C4-2B (cell line): Measurements from ENCODE around the gene RAPGEF6.
"Not testable (repeated sequence)": the region's sequence is repeated elsewhere in the genome, so short reads cannot be mapped to it uniquely, and the experiment has no call there.

Experiments used
- H3K27ac ChIP-seq: fragments of 450-650 bp; 2 replicates; pipeline ENCODE4 v1.5.1; 2017
- ZFX ChIP-seq: fragments of 450-650 bp; IDR thresholded peaks from 2 replicates; pipeline ENCODE4 v1.6.1; 2017
- TF ChIP-seq, protein P1 (sequence below): fragments of 450-650 bp; conservative IDR thresholded peaks from 2 replicates; pipeline ENCODE4 v1.5.1; 2017; ENCODE audit warnings: mild to moderate bottlenecking

RAPGEF6 gene, protein sequence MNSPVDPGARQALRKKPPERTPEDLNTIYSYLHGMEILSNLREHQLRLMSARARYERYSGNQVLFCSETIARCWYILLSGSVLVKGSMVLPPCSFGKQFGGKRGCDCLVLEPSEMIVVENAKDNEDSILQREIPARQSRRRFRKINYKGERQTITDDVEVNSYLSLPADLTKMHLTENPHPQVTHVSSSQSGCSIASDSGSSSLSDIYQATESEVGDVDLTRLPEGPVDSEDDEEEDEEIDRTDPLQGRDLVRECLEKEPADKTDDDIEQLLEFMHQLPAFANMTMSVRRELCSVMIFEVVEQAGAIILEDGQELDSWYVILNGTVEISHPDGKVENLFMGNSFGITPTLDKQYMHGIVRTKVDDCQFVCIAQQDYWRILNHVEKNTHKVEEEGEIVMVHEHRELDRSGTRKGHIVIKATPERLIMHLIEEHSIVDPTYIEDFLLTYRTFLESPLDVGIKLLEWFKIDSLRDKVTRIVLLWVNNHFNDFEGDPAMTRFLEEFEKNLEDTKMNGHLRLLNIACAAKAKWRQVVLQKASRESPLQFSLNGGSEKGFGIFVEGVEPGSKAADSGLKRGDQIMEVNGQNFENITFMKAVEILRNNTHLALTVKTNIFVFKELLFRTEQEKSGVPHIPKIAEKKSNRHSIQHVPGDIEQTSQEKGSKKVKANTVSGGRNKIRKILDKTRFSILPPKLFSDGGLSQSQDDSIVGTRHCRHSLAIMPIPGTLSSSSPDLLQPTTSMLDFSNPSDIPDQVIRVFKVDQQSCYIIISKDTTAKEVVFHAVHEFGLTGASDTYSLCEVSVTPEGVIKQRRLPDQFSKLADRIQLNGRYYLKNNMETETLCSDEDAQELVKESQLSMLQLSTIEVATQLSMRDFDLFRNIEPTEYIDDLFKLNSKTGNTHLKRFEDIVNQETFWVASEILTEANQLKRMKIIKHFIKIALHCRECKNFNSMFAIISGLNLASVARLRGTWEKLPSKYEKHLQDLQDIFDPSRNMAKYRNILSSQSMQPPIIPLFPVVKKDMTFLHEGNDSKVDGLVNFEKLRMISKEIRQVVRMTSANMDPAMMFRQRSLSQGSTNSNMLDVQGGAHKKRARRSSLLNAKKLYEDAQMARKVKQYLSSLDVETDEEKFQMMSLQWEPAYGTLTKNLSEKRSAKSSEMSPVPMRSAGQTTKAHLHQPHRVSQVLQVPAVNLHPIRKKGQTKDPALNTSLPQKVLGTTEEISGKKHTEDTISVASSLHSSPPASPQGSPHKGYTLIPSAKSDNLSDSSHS (N-terminal part only)

DNA sequence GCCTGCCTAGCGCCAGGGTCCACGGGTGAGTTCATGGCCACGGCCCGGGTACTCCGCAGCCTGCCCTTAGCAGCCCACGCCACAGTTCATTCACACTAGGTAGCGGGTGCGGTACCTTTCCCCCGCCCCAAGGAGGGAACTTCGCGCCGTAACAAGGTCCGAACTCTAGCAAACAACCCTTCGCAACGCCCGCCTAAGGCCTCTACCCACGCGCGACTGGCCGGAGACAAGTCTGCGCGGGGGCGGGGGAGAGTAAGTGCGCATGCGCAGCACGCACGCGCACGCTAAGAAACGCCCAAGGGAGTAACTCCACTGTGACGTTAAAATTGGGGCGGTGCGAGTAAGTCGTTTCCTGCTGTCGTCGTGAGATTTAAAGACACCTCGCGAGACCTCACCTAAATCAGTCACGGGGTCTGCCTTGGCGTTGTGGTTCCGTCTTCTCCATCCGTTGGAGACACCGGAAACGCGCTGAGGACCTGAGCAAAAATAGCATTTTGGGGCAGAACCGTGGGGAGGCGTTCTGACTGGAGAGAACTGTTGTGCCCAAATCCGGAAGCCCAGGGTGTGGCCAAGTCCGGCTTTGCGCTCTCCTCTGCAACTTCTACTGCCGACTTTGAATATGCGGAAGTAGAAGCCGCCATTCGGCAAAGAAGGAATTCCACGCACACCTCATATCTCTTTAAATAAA, at the start of gene RAPGEF6:
Gene RAPGEF6, minus strand, starts transcription at position 234 of the 688 bp plus-strand sequence. Its CDS starts 199 bp downstream, at position 35.
- H3K27ac ChIP-seq = peak within 1 kb of the TSS; percentile 96

DNA sequence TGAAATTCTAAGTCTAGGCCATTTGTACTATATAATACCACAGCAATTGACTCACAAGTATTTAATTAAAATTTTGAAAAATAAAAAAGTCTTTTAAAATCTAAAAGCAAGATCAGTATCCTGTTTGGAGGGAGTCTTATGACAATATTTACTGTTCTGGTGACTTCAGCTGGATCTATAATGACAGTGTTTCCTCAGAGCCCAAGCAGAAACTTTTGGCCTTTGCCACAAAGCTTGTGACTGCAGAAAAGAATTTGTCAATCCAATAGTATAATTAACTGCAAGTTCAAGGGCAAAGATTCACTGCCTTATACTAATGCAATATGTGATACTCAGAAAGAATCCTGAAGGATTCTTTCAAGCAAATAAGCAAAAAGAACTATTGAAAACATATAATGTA, 49.6 kb upstream of the RAPGEF6 start:
- TF ChIP-seq, protein P1, sequence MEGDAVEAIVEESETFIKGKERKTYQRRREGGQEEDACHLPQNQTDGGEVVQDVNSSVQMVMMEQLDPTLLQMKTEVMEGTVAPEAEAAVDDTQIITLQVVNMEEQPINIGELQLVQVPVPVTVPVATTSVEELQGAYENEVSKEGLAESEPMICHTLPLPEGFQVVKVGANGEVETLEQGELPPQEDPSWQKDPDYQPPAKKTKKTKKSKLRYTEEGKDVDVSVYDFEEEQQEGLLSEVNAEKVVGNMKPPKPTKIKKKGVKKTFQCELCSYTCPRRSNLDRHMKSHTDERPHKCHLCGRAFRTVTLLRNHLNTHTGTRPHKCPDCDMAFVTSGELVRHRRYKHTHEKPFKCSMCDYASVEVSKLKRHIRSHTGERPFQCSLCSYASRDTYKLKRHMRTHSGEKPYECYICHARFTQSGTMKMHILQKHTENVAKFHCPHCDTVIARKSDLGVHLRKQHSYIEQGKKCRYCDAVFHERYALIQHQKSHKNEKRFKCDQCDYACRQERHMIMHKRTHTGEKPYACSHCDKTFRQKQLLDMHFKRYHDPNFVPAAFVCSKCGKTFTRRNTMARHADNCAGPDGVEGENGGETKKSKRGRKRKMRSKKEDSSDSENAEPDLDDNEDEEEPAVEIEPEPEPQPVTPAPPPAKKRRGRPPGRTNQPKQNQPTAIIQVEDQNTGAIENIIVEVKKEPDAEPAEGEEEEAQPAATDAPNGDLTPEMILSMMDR = no peak
- TF ChIP-seq ZFX = no peak
- no peak overlapping the region for H3K27ac ChIP-seq

More for the DNA sequence above, at the start of gene RAPGEF6:
- TF ChIP-seq, protein P1 = peak; percentile 7; the same call in 1 of the 2 replicates
- TF ChIP-seq ZFX = peak; percentile 63

DNA sequence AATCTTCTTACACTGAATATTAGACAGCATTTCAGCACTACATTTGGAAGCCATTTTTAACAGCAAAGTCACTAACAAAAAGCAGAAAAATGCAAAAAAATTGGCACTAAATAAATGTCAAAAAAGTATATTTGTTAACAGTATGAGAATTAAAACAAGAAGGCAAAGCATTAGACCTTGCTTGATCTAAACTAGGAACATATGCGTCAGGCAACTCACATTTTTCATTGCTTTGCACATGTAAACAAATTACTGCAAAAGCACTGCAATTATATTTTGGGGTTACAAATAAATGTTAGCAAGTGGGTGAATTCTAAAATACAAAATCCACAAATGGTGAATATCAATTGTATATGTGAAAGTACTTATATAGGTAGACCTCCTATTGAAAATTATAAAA, 49.0 kb upstream of the RAPGEF6 start:
- H3K27ac ChIP-seq = no peak overlapping the region

DNA sequence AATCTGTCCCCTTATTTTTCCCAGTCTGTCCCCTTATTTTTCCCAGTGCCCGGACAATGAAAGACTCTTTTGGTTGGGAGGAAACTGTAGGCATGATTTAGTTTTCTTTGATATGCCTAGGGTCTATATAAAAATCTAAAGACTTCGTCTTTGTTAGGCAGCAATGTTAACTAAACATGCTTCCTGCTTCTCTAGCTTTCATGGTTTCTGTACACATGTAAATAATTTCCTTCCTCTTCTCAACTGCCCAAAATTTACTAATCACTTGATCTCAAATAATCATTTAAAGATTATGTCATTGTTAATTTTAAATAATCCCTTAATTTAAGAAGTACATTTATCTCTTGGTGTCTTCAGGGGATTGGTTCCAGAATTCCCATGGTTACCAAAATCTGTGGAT, 47.8 kb upstream of the RAPGEF6 start:
- H3K27ac ChIP-seq = peak overlapping the region; percentile 41; the same call in 1 of the 2 replicates
- TF ChIP-seq, protein P1 = no peak
- no peak for TF ChIP-seq ZFX

More for the DNA sequence above, 49.0 kb upstream of the RAPGEF6 start:
- no peak for TF ChIP-seq ZFX
- TF ChIP-seq, protein P1 = no peak

DNA sequence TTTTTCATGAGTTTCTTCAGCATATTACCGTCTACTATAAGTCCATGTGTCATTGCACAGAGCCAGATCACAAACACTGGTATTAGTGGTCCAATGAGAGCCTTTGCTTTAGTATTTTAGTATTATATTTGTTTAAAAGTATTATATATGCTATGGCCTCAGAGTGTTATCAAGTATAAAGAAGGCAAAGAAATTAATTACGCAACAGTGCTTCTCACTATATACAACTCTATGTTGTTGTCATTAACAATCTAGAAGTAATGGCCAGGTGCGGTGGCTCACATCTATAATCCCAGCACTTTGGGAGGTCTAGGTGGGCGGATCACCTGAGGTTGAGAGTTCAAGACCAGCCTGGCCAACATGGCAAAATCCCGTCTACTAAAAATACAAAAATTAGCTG, 47.1 kb upstream of the RAPGEF6 start:
- no peak overlapping the region for H3K27ac ChIP-seq
- TF ChIP-seq, protein P1 = no peak
- TF ChIP-seq ZFX = no peak

DNA sequence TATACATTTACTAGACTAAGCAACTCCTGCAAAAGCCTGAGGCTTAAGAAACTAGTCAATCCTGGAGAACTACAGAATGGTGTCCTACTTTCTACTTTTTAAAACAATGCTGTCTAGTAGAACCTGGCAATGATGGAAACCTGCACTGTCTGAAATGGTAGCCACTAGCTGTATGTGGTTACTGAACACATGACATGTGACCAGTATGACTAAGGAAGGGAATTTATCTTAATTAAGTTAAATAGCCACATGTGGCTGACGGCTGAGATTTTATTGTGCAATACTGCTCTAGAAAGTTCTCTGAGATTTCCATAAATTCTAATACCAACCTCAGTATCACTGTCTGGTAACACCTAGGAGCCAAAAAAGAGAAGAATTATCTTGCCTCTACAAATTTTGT, 44.9 kb upstream of the RAPGEF6 start:
- H3K27ac ChIP-seq = no peak overlapping the region
- TF ChIP-seq ZFX = no peak
- TF ChIP-seq, protein P1 = no peak

DNA sequence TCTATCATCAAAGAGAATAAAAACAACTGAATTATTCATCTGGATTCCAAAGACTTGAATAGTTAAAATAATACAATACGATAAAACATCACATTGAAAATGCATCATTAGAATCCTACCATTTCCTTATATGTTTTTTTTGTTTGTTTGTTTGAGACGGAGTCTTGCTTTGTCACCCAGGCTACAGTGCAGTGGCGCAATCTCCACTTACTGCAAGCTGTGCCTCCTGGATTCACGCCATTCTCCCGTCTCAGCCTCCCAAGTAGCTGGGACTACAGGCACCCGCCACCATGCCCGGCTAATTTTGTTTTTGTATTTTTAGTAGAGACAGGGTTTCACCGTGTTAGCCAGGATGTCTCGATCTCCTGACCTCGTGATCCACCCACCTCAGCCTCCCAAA, 43.2 kb upstream of the RAPGEF6 start:
- H3K27ac ChIP-seq = not testable (repeated sequence)
